Umbilical cord (tissue), 2 donors: Measurements from ENCODE around the gene DHDDS. TPM values are rescaled to one million over a fixed set of nuclear protein-coding genes. Genes with fewer than 3 reads are reported as not detected.

ENCODE experiments used
- DNase-seq: peaks from one replicate; pipeline ENCODE4 v3.0.0-alpha.2; 2015; ENCODE audit warnings: low spot score
- total RNA-seq: library from RNA; depleted of rRNA; stranded (reverse); fragments of >200 nt; gene quantifications from one replicate; pipeline ENCODE4 v1.2.3, GENCODE V29; 2014; ENCODE audit warnings: low replicate concordance; ENCODE audit not compliant: insufficient read depth

The DHDDS gene
- total RNA-seq, 1 donor from 2014 or later = 26.2 TPM

- peak; percentile 74 for DNase-seq
These were observed 14.9 kb upstream of the DHDDS start for GRCh38 chr1:26417111-26417759.

DNA sequence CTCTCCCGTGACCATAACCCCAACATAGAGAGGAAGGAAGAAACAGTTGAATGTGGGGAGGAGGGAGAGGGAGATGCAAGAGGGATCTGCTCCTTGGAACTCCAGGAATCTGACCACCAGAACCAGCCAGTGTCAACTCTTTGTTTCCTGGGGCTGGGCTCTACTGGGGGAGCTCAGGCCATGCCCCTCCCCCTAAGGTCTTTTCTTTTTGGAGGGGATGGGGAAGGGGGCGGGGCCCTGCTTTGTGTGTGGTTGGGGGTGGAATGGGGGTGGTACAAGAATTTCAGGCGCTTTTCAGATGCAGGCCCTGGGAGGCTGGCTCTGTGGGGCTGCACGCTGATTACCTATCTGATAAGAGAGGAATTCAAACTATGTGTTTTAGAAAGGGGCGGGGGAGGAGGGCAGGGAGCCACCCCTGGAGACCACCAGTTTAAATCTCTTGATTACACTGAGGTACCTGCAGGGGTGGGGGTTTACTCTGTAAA is 13.2 kb upstream of the DHDDS start:
- DNase-seq = no peak

DNA sequence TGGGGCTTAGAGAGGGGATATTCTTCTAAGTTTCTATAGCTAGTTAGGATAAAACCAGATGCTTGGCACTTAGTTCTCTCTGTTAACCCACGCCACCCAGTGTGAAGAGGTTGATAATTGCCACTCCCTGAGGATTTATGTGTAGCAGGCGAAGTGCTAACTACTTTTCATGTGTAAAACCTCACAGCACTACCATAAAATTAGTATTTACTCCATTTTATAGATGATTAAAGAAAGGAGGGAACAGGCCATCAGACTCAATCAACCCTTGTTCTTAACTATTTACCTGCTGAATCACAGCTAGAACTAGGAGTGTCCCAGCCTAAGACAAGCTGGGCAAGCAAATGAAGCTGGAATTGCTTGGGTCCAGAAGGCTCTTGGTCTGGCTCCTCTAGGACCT is 12.6 kb upstream of the DHDDS start:
- no peak for DNase-seq

- no peak for DNase-seq
These were observed 2.4 kb upstream of the DHDDS start for GRCh38 chr1:26429721-26430120.

GRCh38 chr1:26432793-26433192 is 672 bp downstream of the DHDDS start:
- DNase-seq = no peak

DNA sequence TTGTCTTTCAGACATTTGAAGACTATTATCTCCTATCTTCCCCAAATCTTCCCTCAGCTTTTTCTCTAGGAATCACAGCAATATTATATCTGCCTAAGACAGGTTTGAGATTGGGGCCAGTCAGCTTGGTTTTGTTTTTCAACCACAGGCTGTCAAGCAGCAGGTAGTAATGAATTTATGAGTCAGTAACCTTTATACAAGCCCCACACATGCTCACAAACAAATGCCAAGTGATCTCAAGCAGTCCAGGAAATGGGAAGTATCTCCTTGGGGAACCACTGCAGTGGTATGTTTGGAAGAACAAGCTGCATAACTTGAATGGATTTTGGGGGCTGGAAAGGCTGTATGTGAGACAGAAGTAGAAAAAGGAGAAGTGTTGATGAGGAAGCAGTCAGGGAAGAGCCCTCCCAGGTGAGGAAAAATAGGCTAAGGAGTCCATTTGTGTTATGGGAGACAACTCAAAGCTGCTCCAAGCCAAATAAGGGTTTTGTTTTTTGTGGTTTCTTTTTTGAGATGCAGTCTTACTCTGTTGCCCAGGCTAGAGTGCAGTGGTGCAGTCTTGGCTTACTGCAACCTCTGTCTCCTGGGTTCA is 2.1 kb downstream of the DHDDS start:
- DNase-seq = no peak

- DNase-seq = no peak
These were observed 5.9 kb downstream of the DHDDS start for GRCh38 chr1:26438041-26438440.

DNA sequence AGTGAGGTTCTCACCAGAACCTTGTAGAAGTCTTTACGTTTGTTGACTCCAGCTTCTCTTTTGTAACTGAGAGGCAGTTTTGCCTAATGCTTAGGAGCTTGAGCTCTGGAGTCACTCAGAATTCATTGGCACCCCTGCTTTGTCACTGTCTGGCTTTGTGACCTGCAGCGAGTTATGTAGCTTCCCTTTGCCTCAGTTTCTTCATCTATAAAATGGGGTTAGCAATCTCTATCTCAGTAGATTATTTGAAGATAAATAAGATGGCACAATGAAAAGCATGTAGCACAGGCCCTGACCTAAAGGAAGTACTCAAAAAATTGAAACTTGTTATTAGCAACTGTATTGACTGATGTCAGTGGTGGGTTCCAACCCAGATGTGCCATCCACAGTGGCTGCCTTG is 8.1 kb downstream of the DHDDS start:
- no peak for DNase-seq

DNA sequence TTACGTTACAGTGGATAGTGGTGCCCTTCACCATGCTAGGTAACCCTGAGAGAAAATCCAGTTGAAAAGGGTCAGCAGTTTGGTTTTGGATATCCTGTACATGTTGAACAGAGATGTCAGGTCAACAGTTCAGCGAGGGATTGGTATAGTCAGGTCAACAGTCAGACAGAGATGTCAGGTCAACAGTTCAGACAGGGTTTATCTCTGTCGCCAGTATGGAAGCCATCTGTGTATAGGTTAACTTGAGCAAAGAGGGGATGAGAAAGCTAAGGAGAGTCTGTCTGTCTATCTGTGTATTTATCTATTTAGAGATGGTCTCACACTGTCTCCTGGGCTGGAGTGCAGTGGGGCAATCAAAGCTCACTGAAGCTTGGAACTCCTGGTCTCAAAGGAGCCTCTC is 17.7 kb downstream of the DHDDS start:
- no peak for DNase-seq

- DNase-seq = no peak
These were observed 18.8 kb downstream of the DHDDS start for GRCh38 chr1:26450908-26451307.

- DNase-seq = no peak
These were observed 20.5 kb downstream of the DHDDS start for GRCh38 chr1:26452459-26453183.

- DNase-seq = no peak
These were observed 27.0 kb downstream of the DHDDS start for GRCh38 chr1:26459148-26459547.

DNA sequence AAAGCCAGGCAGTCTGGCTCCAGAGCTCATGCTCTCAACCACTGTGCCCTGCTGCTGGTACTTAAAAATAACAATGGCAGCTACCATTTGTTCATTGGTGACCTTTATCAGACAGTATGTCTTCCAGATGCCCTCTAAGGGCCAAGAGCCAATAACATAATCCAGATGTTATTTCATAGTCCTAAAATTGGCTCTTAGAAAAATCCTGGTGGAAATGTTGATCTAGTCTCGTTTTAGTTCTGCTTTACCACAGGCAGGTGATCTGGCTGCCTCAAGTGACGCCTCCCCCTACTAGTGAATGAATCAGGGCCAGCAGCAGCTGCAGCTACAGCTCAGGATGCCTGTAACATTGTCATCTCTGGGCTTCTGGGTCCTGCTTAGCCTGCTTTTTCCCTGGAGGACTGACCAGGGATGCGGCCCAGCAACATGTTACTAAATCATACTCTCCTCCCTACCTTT is 27.5 kb downstream of the DHDDS start:
- no peak for DNase-seq

DNA sequence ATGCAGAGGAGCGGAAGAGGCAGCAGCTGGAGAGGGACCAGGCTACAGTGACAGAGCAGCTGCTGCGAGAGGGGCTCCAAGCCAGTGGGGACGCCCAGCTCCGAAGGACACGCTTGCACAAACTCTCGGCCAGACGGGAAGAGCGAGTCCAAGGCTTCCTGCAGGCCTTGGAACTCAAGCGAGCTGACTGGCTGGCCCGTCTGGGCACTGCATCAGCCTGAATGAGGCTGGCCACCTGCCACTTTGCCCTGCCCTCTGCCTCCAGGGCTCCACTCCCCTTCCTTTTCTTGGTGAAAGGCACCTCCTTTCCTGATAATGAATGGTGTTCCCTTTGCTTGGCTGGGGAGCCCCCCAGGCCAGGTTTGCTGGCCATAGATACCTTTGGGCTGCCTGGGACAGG is 36.8 kb downstream of the DHDDS start:
- no peak for DNase-seq

DNA sequence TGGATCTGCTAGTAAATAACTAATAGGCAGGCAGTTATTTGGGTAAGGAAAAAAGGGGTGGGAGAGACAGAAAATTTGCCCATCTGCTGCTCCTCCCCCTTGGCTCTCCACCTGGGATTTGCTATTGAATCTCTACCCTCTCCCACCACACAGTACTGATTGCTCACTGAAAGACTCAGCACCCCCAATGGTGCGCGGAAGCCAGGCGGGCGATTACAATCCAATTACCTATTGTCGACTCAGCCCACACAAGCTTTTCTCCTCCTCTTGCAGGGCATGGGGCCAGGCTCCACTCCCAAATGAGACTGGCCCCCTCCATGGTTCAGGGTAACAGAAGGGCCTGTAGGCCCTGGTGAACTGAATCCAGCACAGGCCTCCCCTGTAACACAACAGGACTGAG is 37.4 kb downstream of the DHDDS start:
- no peak for DNase-seq

GRCh38 chr1:26470878-26471497 is 38.9 kb downstream of the DHDDS start:
- DNase-seq = no peak

GRCh38 chr1:26471498-26472319 is 39.6 kb downstream of the DHDDS start:
- peak; percentile 90 for DNase-seq

DNA sequence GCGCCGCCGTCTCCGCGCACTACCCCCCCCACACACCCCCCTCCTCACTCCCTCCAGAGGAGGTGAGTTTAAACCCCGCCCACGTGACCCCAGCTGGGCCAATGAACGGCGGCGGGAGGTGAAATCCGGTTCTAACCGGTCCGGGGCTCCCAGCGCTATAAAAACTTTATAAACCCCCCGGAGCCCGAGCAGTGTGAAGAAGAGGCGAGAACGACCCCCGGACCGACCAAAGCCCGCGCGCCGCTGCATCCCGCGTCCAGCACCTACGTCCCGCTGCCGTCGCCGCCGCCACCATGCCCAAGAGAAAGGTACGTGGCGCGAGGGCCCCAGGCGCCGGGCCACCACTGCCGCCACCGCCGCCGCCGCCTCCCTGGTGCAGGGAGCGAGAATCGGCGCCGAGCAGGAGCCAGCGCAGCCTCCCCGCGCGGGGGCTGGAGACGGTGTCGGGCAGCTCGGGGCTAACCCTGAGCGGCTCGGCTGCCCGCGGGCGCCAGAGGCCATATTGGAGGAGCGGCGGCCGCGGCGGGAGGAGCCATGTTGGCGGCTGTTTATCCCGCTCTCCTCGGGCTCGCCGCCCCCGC is 40.3 kb downstream of the DHDDS start, which contains the start of gene HMGN2:
Gene HMGN2, plus strand, starts transcription at position 121 of the 581 bp plus-strand sequence. Its CDS starts 173 bp downstream, at position 294.
- DNase-seq = peak; percentile 95

- peak; percentile 96 for DNase-seq
These were observed 41.1 kb downstream of the DHDDS start for GRCh38 chr1:26472901-26473845.

DNA sequence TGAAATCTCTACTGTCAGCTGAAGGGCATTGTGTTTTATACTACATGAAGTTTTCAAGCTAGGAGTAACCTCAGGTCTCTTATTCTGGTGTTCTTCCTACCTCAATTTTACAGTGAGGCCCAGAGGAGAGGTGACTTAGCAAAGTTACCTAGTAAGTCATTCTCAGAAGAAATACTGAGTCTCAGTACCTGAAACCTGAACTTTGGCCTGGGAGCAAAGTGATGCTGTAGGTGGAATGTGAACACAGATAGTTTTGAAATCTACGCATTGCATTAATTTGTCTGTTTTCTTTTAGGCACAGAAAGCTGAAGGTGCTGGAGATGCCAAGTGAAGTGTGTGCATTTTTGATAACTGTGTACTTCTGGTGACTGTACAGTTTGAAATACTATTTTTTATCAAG is 42.7 kb downstream of the DHDDS start:
- DNase-seq = no peak
